Measurements from ENCODE around the gene HS6ST1. TPM values are rescaled to one million over a fixed set of nuclear protein-coding genes. Genes with fewer than 3 reads are reported as not detected.
"Not testable (repeated sequence)": the region's sequence is repeated elsewhere in the genome, so short reads cannot be mapped to it uniquely, and the experiment has no call there.

The HS6ST1 gene
- total RNA-seq, 4 donors from 2014 or later: 20.5 to 43.6 (median 32.1) TPM

DNA sequence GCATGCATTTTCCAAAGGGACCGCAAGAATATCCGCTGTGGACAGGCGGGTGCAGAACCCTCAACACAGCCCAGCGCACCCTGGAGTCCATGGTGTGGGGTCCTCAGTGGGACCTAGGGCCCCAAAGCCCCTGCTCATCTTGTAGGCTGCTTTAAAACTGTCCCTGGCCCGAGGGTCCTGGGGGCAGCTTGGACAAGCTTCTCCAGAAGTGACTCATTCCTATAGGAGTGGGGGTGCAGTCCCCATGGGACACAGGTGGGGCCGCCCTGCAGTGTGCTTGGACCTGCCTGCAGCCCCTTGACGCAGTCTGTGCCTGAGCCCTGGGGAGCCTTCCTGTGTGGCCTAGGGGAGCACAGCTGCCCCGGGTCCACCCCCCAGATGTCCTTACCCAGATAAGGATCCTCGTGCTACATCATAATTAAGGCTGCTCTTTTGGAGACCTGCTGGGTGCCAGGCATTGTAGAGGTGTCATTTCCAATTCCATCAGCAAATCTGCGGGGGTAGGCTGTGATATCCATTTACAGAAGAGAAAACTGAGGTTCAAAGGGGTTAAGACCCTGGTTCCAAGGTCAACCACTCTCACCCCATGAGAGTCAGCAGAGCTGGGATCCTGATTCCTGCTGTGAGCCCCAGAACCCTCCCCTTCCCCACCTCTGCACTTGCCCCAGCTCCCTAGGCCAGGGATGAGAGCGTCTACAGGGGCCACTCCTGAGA, 1.7 kb upstream of the HS6ST1 start:
- no peak for ATAC-seq
- TF ChIP-seq, protein P1, sequence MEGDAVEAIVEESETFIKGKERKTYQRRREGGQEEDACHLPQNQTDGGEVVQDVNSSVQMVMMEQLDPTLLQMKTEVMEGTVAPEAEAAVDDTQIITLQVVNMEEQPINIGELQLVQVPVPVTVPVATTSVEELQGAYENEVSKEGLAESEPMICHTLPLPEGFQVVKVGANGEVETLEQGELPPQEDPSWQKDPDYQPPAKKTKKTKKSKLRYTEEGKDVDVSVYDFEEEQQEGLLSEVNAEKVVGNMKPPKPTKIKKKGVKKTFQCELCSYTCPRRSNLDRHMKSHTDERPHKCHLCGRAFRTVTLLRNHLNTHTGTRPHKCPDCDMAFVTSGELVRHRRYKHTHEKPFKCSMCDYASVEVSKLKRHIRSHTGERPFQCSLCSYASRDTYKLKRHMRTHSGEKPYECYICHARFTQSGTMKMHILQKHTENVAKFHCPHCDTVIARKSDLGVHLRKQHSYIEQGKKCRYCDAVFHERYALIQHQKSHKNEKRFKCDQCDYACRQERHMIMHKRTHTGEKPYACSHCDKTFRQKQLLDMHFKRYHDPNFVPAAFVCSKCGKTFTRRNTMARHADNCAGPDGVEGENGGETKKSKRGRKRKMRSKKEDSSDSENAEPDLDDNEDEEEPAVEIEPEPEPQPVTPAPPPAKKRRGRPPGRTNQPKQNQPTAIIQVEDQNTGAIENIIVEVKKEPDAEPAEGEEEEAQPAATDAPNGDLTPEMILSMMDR (IDR thresholded peaks at IDR 0.05): no peak
- TF ChIP-seq EP300 (IDR thresholded peaks at IDR 0.05) (no peak), POLR2AphosphoS5 (IDR thresholded peaks at IDR 0.05) (no peak), POLR2A (IDR thresholded peaks at IDR 0.05) (no peak)
- Histone ChIP-seq H3K4me1 (peaks cover 0 to 66% (median 28%) of the 10 kb centered on the region in 3 donors), H3K9me3 (no peaks in the 10 kb centered on the region), H3K36me3 (no peaks in the 10 kb centered on the region), H3K4me3 (no peak overlapping the region), H3K27me3 (no peaks in the 10 kb centered on the region), H3K27ac (peak overlapping the region in 1 of 4 donors; percentile 85)
- WGBS, 2 donors (ENCODE audit: low coverage in 1 of 2): no CpG with 5 or more reads among the region's 11 CpGs

DNA sequence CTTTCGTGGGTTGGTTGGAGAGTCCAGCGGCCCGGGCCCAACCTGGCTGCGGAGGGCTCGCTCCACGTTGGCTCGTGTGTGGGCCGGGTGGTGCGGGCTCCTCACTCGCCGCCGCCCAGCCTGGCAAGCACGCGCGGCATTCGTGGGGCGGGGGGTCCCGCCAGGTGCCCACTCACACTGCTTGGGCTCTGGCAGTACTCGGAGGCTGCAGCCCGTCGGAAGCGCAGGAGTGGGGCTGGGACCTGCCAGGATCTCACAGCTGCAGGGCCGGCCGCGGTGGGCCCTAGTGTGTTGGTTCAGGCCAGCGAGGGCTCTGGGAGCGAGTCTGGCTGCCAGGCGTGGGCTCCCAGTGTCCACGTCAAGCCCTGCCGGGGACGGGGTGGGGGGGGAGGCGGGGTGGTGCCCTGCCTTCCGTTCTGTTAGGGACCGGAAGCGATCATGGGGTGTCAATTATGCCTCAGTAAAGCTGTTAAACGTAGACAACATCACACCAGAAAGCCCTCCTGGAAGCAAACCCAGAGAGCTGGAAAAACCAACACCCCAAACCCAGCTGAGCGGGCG, 1.0 kb upstream of the HS6ST1 start:
- Histone ChIP-seq H3K36me3 (no peaks in the 10 kb centered on the region), H3K4me1 (peaks cover 0 to 66% (median 29%) of the 10 kb centered on the region in 3 donors), H3K4me3 (peak overlapping the region in 1 of 2 donors; percentile 83), H3K27ac (peak overlapping the region in 1 of 4 donors; percentile 73), H3K27me3 (no peaks in the 10 kb centered on the region), H3K9me3 (no peaks in the 10 kb centered on the region)
- TF ChIP-seq EP300 (IDR thresholded peaks at IDR 0.05): no peak
- ATAC-seq: no peak
- WGBS, 2 donors (ENCODE audit: low coverage in 1 of 2): 68 to 100% methylated on average over 2 to 6 of the region's 38 CpGs

DNA sequence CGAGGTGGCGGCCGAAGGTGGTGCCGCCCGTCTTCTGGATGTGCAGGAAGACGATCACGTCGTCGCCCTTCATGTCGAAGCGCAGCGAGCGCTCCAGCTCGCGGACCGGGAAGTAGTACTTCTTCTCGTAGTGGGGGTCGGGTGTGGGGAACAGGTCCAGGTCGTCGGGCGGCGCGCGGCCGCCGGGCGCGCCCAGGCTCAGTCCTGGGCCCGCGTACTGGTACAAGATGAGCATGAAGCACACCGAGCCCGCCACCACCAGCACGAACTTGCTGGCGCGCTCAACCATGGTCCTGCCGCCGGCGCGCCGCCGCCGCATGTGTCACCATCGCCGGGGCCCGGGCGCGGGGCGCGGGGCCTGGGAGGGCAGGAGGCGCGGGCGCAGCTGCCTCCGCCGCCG, 423 bp downstream of the HS6ST1 start:
- H3K27ac ChIP-seq: peak overlapping the region in 2 of 4 donors; percentile 66 to 73
- WGBS, 2 donors (ENCODE audit: low coverage in 1 of 2): no CpG with 5 or more reads among the region's 55 CpGs
- H3K4me1 ChIP-seq: peaks cover 0 to 74% (median 33%) of the 10 kb centered on the region in 3 donors

DNA sequence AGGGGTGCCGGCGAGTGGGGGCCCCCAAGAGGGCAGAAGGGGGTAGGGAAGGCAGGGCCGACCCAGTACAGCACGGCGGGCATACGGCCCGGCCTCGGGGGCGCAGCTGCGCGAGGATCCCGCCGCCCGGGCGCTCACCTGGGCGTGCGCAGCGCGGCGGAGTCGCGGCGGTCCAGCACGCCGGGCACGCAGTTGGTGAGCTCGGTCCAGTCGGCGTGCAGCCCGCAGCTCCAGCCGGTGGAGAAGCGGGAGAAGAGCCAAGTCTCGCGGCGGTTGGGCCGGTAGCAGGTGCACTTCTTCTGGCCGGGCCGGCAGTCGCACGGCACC, 806 bp downstream of the HS6ST1 start:
- H3K9me3 ChIP-seq, ATAC-seq, H3K27me3 ChIP-seq, H3K36me3 ChIP-seq: not testable (repeated sequence)
- H3K27ac ChIP-seq: peak overlapping the region in 1 of 4 donors; percentile 75
- peak overlapping the region; percentile 83 to 89 for H3K4me3 ChIP-seq
- peaks cover 0 to 74% (median 33%) of the 10 kb centered on the region in 3 donors for H3K4me1 ChIP-seq
- 0% methylated on average over 12 of the region's 40 CpGs; no CpG with 5 or more reads in 1 of the 2 donors for WGBS, 2 donors (ENCODE audit: low coverage in 1 of 2)

More for the DNA sequence above, 423 bp downstream of the HS6ST1 start:
- H3K9me3 ChIP-seq, H3K36me3 ChIP-seq, H3K27me3 ChIP-seq: not testable (repeated sequence)
- H3K4me3 ChIP-seq: peak overlapping the region; percentile 83 to 89
- ATAC-seq: peak; percentile 3

DNA sequence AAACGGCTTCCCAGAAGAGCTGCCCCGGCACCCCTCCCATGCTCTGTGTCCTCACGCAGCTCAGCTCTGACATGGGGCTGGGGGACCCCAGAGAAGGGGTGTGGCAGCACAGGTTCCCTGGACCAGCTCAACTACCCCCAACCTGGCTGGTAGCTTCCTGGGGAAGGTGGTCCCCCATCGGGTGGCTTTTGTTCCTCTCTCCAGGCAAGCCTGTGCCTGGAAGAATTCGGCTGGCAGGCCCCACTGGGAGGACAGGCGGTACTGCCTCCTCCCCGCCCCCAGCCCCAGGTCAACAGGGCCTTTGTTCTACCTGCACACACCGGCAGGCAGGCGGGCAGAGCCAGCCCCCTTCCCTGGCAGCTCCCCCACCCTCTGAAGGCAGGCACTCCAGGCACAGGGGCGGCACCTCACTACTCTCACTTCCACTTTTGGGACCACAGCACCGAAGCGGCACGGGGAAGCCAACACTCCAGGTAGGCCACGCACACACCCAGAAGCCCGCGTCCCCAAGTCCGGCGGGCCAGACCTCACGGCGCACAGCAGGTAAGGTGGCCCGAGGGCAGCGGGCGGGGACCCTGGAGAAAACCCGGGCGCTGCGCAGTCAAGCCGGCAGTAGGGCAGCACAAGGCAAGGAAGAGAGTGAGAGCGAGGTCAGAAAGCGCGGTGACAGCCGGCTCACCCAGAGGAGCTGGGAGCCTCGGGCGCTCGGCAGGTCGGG, 1.3 kb downstream of the HS6ST1 start:
- no peaks in the 10 kb centered on the region for H3K9me3 ChIP-seq
- no peak for ATAC-seq
- H3K27ac ChIP-seq: peak overlapping the region in 1 of 4 donors; percentile 75
- WGBS, 2 donors (ENCODE audit: low coverage in 1 of 2): 0% methylated on average over 4 to 10 of the region's 35 CpGs
- no peaks in the 10 kb centered on the region for H3K27me3 ChIP-seq
- H3K36me3 ChIP-seq: peaks cover 0 to 6% of the 10 kb centered on the region in 2 donors
- H3K4me3 ChIP-seq: peak overlapping the region; percentile 83 to 89
- TF ChIP-seq EP300 (IDR thresholded peaks at IDR 0.05): no peak
- TF ChIP-seq, protein P1 (IDR thresholded peaks at IDR 0.05): no peak
- no peak for TF ChIP-seq POLR2AphosphoS5 (IDR thresholded peaks at IDR 0.05)
- TF ChIP-seq POLR2A (IDR thresholded peaks at IDR 0.05): no peak
- H3K4me1 ChIP-seq: peaks cover 0 to 72% (median 33%) of the 10 kb centered on the region in 3 donors

DNA sequence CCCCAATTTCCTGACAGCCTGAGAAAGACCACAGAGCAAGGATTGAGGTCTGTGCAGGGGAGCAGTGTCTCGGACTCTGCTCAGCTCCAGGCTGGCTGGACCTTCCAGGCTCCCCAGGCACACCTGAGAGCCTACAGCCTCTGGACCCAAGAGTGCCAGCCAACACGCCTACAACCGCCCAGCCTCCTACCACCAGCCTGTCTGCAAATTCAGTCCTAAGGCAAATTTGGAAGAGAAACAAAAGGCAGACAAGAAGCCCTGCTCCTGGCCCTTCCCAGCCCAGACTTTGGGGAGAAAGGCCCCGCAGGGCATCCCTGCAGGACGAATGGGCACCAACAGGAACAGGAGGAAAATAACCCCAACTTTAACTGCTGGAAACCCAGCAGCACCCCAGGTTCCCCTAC, 1.9 kb downstream of the HS6ST1 start:
- H3K27ac ChIP-seq: peak overlapping the region in 1 of 4 donors; percentile 75

More for the DNA sequence above, 1.9 kb downstream of the HS6ST1 start:
- TF ChIP-seq POLR2A (IDR thresholded peaks at IDR 0.05): no peak
- TF ChIP-seq, protein P1 (IDR thresholded peaks at IDR 0.05): no peak
- TF ChIP-seq POLR2AphosphoS5 (IDR thresholded peaks at IDR 0.05): no peak
- no peak for TF ChIP-seq EP300 (IDR thresholded peaks at IDR 0.05)
- Histone ChIP-seq H3K27me3 (no peaks in the 10 kb centered on the region), H3K4me1 (peaks cover 0 to 75% (median 33%) of the 10 kb centered on the region in 3 donors), H3K9me3 (no peaks in the 10 kb centered on the region), H3K36me3 (peaks cover 0 to 6% of the 10 kb centered on the region in 2 donors), H3K4me3 (peak overlapping the region; percentile 83 to 89)
- no peak for ATAC-seq
- 100% methylated on average over 1 of the region's 5 CpGs; no CpG with 5 or more reads in 1 of the 2 donors for WGBS, 2 donors (ENCODE audit: low coverage in 1 of 2)

Data from gastroesophageal sphincter (tissue), 4 donors.